ENCODE measurements around the gene AP1G2.

The AP1G2 gene

DNA sequence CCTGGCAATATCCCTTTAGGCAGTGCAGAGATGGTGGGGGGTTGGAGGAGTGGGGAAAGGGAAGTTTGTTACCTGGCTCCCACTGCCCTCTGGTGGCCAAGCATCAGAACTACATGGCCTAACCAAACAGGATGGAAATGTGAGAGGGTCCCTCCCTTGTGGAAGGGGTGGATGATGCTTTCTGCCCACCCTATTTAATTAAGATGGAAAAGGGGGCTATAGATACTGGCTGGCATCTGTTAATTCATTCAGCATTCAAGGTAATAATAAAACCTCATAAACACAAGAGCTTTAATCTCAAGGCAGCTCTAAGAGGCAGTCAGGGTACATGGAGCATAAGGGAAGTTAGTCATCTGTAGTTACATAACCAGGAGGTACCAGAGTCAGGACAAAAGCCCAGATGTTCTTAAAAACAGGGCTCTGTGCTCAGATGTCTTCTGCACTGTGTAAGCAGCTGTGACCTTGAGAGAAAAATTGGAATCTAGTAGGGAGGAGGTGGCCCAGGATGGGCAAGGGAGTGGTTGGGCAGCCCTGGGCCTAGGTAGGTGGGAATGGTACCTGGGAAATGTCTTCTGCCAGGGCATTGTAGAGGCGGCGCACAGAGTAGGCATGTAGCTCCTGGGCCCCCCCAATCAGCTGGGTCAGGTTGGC, 4.6 kb downstream of the AP1G2 start:
- Histone ChIP-seq H3K9me3 (ENCODE audit: control insufficient read depth, insufficient read depth, low read length) (no peaks in the 10 kb centered on the region), H3K27ac (ENCODE audit: low read depth, low read length) (no peak overlapping the region), H3K4me3 (ENCODE audit: low read depth, low read length) (no peak overlapping the region), H3K36me3 (ENCODE audit: control insufficient read depth, insufficient read depth, low read length) (peaks cover 79% of the 10 kb centered on the region), H3K9ac (ENCODE audit: low read depth, low read length) (no peak overlapping the region), H3K27me3 (ENCODE audit: control insufficient read depth, insufficient read depth, low read length) (no peaks in the 10 kb centered on the region), H3K4me1 (ENCODE audit: control insufficient read depth, insufficient read depth, low read length) (peaks cover 12% of the 10 kb centered on the region; the same call in 1 of the 2 replicates)

GRCh38 chr14:23561873-23562821, 5.4 kb downstream of the AP1G2 start:
- Histone ChIP-seq H3K9me3 (ENCODE audit: control insufficient read depth, insufficient read depth, low read length) (no peaks in the 10 kb centered on the region), H3K36me3 (ENCODE audit: control insufficient read depth, insufficient read depth, low read length) (peaks cover 82% of the 10 kb centered on the region), H3K27me3 (ENCODE audit: control insufficient read depth, insufficient read depth, low read length) (no peaks in the 10 kb centered on the region), H3K9ac (ENCODE audit: low read depth, low read length) (no peak overlapping the region), H3K4me3 (ENCODE audit: low read depth, low read length) (no peak overlapping the region), H3K4me1 (ENCODE audit: control insufficient read depth, insufficient read depth, low read length) (peaks cover 13% of the 10 kb centered on the region), H3K27ac (ENCODE audit: low read depth, low read length) (no peak overlapping the region)

DNA sequence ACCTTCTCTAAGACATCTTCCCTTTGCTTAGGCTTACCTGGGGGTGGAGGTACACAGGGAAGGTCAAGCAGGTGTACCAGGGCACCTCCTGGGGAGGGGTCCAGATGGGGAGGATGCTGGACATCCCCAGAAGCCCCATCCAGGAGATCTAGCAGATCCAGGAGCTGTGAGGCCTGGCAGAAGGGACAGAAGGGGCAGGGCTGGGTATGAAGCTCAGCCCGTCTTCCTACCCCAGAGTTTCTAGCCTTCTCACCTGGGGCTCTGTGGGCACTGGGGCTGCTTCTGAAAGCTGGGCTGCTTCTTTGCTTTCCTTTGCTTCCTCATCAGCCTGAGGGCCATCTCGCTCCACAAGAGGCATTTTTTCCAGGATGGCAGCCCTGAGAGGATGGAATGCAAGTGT, 6.3 kb downstream of the AP1G2 start:
- H3K4me3 ChIP-seq (ENCODE audit: low read depth, low read length) = no peak overlapping the region
- no peaks in the 10 kb centered on the region for H3K27me3 ChIP-seq (ENCODE audit: control insufficient read depth, insufficient read depth, low read length)
- H3K4me1 ChIP-seq (ENCODE audit: control insufficient read depth, insufficient read depth, low read length) = peaks cover 16% of the 10 kb centered on the region
- H3K9ac ChIP-seq (ENCODE audit: low read depth, low read length) = no peak overlapping the region
- peaks cover 82% of the 10 kb centered on the region for H3K36me3 ChIP-seq (ENCODE audit: control insufficient read depth, insufficient read depth, low read length)
- no peaks in the 10 kb centered on the region for H3K9me3 ChIP-seq (ENCODE audit: control insufficient read depth, insufficient read depth, low read length)
- H3K27ac ChIP-seq (ENCODE audit: low read depth, low read length) = no peak overlapping the region

GRCh38 chr14:23559926-23560520, 7.6 kb downstream of the AP1G2 start:
- Histone ChIP-seq H3K36me3 (ENCODE audit: control insufficient read depth, insufficient read depth, low read length) (peaks cover 70% of the 10 kb centered on the region), H3K27ac (ENCODE audit: low read depth, low read length) (no peak overlapping the region), H3K4me3 (ENCODE audit: low read depth, low read length) (no peak overlapping the region)

DNA sequence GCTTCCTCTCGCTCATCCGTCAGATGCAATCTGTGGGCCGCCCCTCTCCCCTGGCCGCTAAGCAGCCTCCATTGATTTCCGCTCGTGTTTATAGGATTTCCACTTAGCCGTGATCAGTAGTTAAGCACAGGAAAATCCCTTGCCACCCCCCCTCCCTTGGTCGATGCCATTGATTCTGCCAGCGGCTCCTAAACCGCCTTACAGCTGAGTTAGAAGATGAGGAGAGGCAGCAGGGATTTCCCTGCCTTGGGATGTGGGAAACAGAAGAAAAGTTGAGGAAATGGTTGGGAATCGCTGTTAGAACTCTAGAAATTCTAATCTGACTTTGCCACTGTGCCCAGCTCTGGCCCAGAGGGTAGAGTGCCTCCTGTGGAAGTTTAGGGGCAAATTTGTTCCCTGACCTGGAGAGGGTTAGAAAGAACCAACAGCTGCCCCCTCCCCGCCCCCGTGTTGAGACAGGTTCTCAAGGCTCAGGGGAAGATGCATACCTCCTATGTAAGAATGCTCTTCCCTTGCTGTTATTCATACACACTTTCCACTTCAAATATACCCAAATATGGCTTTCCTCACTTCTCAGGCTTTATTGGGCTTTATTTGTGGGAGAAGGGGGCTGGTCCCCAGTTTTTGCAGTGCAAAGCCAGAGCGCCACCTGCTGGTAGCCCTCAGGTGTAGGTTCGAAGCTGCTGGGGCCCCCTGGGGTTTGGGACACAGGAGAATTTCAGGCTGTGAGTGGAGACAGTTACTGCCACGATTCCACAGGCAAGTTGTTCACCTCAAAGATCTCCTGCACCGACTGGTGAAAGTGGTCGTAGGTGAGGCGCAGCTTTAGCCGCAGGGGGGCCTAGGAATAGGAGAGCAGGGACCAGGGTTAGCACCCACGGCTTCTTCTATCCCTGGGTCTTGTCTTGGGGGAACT, 8.3 kb downstream of the AP1G2 start:
- H3K4me3 ChIP-seq (ENCODE audit: low read depth, low read length) = no peak overlapping the region
- no peak overlapping the region for H3K9ac ChIP-seq (ENCODE audit: low read depth, low read length)
- peaks cover 18% of the 10 kb centered on the region for H3K4me1 ChIP-seq (ENCODE audit: control insufficient read depth, insufficient read depth, low read length)
- no peaks in the 10 kb centered on the region for H3K27me3 ChIP-seq (ENCODE audit: control insufficient read depth, insufficient read depth, low read length)
- H3K27ac ChIP-seq (ENCODE audit: low read depth, low read length) = peak overlapping the region; percentile 52
- H3K36me3 ChIP-seq (ENCODE audit: control insufficient read depth, insufficient read depth, low read length) = peaks cover 63% of the 10 kb centered on the region
- no peaks in the 10 kb centered on the region for H3K9me3 ChIP-seq (ENCODE audit: control insufficient read depth, insufficient read depth, low read length)

More at GRCh38 chr14:23559926-23560520, 7.6 kb downstream of the AP1G2 start:
- Histone ChIP-seq H3K9me3 (ENCODE audit: control insufficient read depth, insufficient read depth, low read length) (no peaks in the 10 kb centered on the region), H3K9ac (ENCODE audit: low read depth, low read length) (no peak overlapping the region), H3K27me3 (ENCODE audit: control insufficient read depth, insufficient read depth, low read length) (no peaks in the 10 kb centered on the region), H3K4me1 (ENCODE audit: control insufficient read depth, insufficient read depth, low read length) (peaks cover 18% of the 10 kb centered on the region)

- Histone ChIP-seq H3K4me3 (ENCODE audit: low read depth, low read length) (no peak overlapping the region), H3K27me3 (ENCODE audit: control insufficient read depth, insufficient read depth, low read length) (no peaks in the 10 kb centered on the region), H3K9ac (ENCODE audit: low read depth, low read length) (no peak overlapping the region), H3K4me1 (ENCODE audit: control insufficient read depth, insufficient read depth, low read length) (peaks cover 18% of the 10 kb centered on the region), H3K36me3 (ENCODE audit: control insufficient read depth, insufficient read depth, low read length) (peaks cover 55% of the 10 kb centered on the region), H3K27ac (ENCODE audit: low read depth, low read length) (peak overlapping the region; percentile 52), H3K9me3 (ENCODE audit: control insufficient read depth, insufficient read depth, low read length) (no peaks in the 10 kb centered on the region)
Observed at GRCh38 chr14:23558346-23559009, 9.1 kb downstream of the AP1G2 start.

DNA sequence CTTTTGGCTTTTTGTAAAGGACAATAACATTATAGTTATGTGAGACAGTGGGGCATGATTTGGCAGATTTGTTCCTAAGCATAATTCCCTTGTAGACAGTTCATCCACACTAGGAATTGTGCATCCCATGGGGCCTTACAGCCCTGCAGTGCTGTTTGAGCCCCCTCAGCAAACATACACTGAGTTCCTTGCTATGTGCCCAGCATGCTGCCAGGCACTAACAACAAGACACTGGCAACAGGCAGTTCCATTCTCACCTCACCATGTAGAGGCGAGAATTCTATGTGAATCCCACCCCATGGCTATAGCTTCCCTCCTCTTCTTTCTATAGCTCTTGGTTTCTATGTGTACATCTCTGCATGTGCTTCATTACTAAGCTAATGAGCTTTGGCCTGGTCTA, 9.6 kb downstream of the AP1G2 start:
- Histone ChIP-seq H3K9ac (ENCODE audit: low read depth, low read length) (no peak overlapping the region), H3K4me1 (ENCODE audit: control insufficient read depth, insufficient read depth, low read length) (peaks cover 18% of the 10 kb centered on the region), H3K9me3 (ENCODE audit: control insufficient read depth, insufficient read depth, low read length) (no peaks in the 10 kb centered on the region), H3K27me3 (ENCODE audit: control insufficient read depth, insufficient read depth, low read length) (no peaks in the 10 kb centered on the region), H3K4me3 (ENCODE audit: low read depth, low read length) (no peak overlapping the region), H3K36me3 (ENCODE audit: control insufficient read depth, insufficient read depth, low read length) (peaks cover 50% of the 10 kb centered on the region), H3K27ac (ENCODE audit: low read depth, low read length) (no peak overlapping the region)

DNA sequence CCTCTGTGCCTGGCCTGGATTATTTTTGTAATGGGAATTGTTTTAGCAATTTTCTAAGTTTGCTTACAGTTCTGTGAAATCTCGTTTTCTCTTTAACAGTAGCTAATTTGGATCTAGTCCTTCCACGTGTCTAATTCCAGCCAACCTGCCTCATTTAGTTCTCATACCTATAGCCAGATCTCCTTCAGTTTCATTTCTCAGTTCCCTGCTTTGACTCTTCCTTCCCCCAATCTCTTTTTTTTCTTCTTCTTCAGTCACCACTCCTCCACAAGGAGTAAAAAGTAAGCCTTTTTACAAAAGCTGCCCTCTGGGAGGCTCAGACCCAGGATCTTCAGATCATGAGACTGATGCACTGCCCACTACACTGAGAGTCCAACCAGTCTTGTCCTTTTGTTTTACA, 10.1 kb downstream of the AP1G2 start:
- Histone ChIP-seq H3K4me3 (ENCODE audit: low read depth, low read length) (no peak overlapping the region), H3K27me3 (ENCODE audit: control insufficient read depth, insufficient read depth, low read length) (no peaks in the 10 kb centered on the region), H3K36me3 (ENCODE audit: control insufficient read depth, insufficient read depth, low read length) (peaks cover 48% of the 10 kb centered on the region), H3K27ac (ENCODE audit: low read depth, low read length) (no peak overlapping the region), H3K9ac (ENCODE audit: low read depth, low read length) (no peak overlapping the region), H3K4me1 (ENCODE audit: control insufficient read depth, insufficient read depth, low read length) (peaks cover 18% of the 10 kb centered on the region), H3K9me3 (ENCODE audit: control insufficient read depth, insufficient read depth, low read length) (no peaks in the 10 kb centered on the region)

- no peaks in the 10 kb centered on the region for H3K9me3 ChIP-seq (ENCODE audit: control insufficient read depth, insufficient read depth, low read length)
- peaks cover 21% of the 10 kb centered on the region for H3K4me1 ChIP-seq (ENCODE audit: control insufficient read depth, insufficient read depth, low read length)
- H3K36me3 ChIP-seq (ENCODE audit: control insufficient read depth, insufficient read depth, low read length) = peaks cover 42% of the 10 kb centered on the region
- no peaks in the 10 kb centered on the region for H3K27me3 ChIP-seq (ENCODE audit: control insufficient read depth, insufficient read depth, low read length)
- H3K4me3 ChIP-seq (ENCODE audit: low read depth, low read length) = peak overlapping the region; percentile 93
- H3K27ac ChIP-seq (ENCODE audit: low read depth, low read length) = no peak overlapping the region
- peak overlapping the region; percentile 90; the same call in 1 of the 2 replicates for H3K9ac ChIP-seq (ENCODE audit: low read depth, low read length)
Observed at GRCh38 chr14:23556700-23557440, 10.7 kb downstream of the AP1G2 start.
